Upper lobe of left lung (tissue), 6 donors: Measurements from ENCODE around the gene HCST. TPM values are rescaled to one million over a fixed set of nuclear protein-coding genes. Genes with fewer than 3 reads are reported as not detected.
"Not testable (repeated sequence)": the region's sequence is repeated elsewhere in the genome, so short reads cannot be mapped to it uniquely, and the experiment has no call there.

Experiments
- ATAC-seq, 2 donors: fragments of 200-7000 bp; cut with Tn5 transposase; one replicate each; pipeline ENCODE4 v1.9.1; 2022; ENCODE audit warnings: mild to moderate bottlenecking in 2 of 2, moderate library complexity in 2 of 2; ENCODE audit not compliant: low FRiP score in 2 of 2
- DNase-seq, 2 donors: peaks; one replicate each; pipeline ENCODE4 v3.0.0-alpha.2; 2019 to 2020
- H3K27ac ChIP-seq, 4 donors: fragments of 200-600 bp; sonication (generic); one replicate each; pipeline ENCODE4 v1.5.1; 2016 to 2019
- H3K27me3 ChIP-seq, 4 donors: fragments of 200-600 bp; sonication (generic); one replicate each; pipeline ENCODE4 v1.5.1; 2017 to 2019
- H3K36me3 ChIP-seq, 4 donors: fragments of 200-600 bp; sonication (generic); one replicate each; pipeline ENCODE4 v1.5.1; 2016 to 2019
- H3K4me1 ChIP-seq, 4 donors: fragments of 200-600 bp; sonication (generic); one replicate each; pipeline ENCODE4 v1.5.1; 2018 to 2019
- H3K4me3 ChIP-seq, 4 donors: fragments of 200-600 bp; sonication (generic); one replicate each; pipeline ENCODE4 v1.5.1; 2017 to 2019; ENCODE audit warnings: mild to moderate bottlenecking in 2 of 4, moderate library complexity in 1 of 4
- H3K9me3 ChIP-seq, 4 donors: fragments of 200-600 bp; sonication (generic); one replicate each; pipeline ENCODE4 v1.5.1; 2018 to 2019
- EP300 ChIP-seq, 4 donors: sonication (generic); formaldehyde crosslinking; IDR thresholded peaks; one replicate each; pipeline ENCODE4 v1.5.1; 2017; ENCODE audit warnings: antibody characterized with exemption in 4 of 4, control low read depth in 2 of 4
- POLR2A ChIP-seq, 4 donors: fragments of 450-650 bp; IDR thresholded peaks; one replicate each; pipeline ENCODE4 v1.5.1; 2016 to 2017; ENCODE audit warnings: antibody characterized with exemption in 4 of 4, mild to moderate bottlenecking in 2 of 4
- POLR2AphosphoS5 ChIP-seq, 2 donors: sonication (generic); formaldehyde crosslinking; IDR thresholded peaks; one replicate each; pipeline ENCODE4 v1.5.1; 2017; ENCODE audit warnings: antibody characterized with exemption in 2 of 2
- WGBS, 2 donors: methylation state at CpG; one replicate each; pipeline ENCODE4 v1.1.5; 2017 to 2018; 5-methylcytosine and 5-hydroxymethylcytosine counted together
- total RNA-seq, 6 donors: library from RNA; depleted of rRNA in 4 of 6; stranded (reverse); fragments of >200 nt in 4 of 6; gene quantifications; one replicate each; pipeline versions ENCODE4 v1.1.0 to v1.2.1, GENCODE V29; 2016 to 2021
- TF ChIP-seq, protein P1 (sequence below), 6 experiments: fragments of 450-650 bp in 4 of 6; fragments of 200-600 bp in 2 of 6; sonication (generic) in 2 of 6; IDR thresholded peaks; one replicate each; pipeline ENCODE4 v1.5.1; 2016 to 2019; ENCODE audit warnings: antibody characterized with exemption in 6 of 6
- donor health status: DM: no; HTN: no; CAD: no; lungs with moderate emphysema.
- donor health status: DM: no; HTN: yes; CAD: no; lungs with severe emphysema.

The HCST gene
- total RNA-seq, 6 donors from 2014 or later, result 10.2 to 40.8 (median 19.9) TPM; not detected in 1

DNA sequence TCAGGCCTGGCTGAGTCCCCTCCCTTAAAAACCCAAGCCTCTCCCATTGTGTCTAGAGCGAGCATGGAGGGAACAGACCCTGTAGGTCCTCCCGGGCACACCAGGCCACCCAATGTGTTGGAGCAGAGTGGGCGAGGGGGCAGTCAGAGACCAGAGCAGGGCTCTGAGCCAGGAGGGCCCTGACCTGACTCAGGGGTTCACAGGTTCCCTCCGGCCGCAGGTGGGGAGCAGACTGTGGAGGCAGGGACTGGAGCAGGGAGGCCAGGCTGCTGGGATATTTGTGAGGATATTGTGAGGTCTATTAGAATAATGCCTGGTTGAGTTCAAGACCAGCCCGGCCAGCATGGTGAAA, 7.3 kb downstream of the HCST start:
- WGBS, 2 donors, result 60 to 61% methylated on average over 6 of the region's 6 CpGs
- TF ChIP-seq POLR2AphosphoS5 (IDR thresholded peaks at IDR 0.05), result no peak
- no peaks in the 10 kb centered on the region for H3K36me3 ChIP-seq
- H3K27ac ChIP-seq, result peak overlapping the region; percentile 67 to 93 (median 88)
- no peaks in the 10 kb centered on the region for H3K9me3 ChIP-seq
- no peak overlapping the region for H3K4me3 ChIP-seq
- no peak for DNase-seq
- H3K4me1 ChIP-seq, result peaks cover 0 to 13% (median 8%) of the 10 kb centered on the region in 4 donors
- peak in 1 of 2 donors; percentile 39 for ATAC-seq
- no peaks in the 10 kb centered on the region for H3K27me3 ChIP-seq

DNA sequence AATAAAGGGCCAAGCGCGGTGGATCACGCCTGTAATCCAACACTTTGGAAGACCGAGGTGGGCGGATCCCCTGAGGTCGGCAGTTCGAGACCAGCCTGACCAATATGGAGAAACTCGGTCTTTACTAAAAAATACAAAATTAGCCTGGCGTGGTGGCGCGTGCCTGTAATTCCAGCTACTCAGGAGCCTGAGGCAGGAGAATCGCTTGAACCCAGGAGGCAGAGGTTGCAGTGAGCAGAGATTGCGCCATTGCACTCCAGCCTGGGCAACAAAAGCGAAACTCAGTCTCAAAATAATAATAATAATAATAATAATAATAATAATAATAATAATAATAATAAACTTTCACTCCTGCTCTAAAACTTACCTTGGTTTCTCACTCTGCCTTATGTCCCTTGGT, 8.0 kb downstream of the HCST start:
- H3K9me3 ChIP-seq, H3K27me3 ChIP-seq, DNase-seq, H3K4me3 ChIP-seq, ATAC-seq, H3K36me3 ChIP-seq: not testable (repeated sequence)
- Histone ChIP-seq H3K27ac (peak overlapping the region; percentile 67 to 93 (median 88)), H3K4me1 (peaks cover 0 to 13% (median 8%) of the 10 kb centered on the region in 4 donors)
- WGBS, 2 donors, result 90% methylated on average over 14 of the region's 14 CpGs

DNA sequence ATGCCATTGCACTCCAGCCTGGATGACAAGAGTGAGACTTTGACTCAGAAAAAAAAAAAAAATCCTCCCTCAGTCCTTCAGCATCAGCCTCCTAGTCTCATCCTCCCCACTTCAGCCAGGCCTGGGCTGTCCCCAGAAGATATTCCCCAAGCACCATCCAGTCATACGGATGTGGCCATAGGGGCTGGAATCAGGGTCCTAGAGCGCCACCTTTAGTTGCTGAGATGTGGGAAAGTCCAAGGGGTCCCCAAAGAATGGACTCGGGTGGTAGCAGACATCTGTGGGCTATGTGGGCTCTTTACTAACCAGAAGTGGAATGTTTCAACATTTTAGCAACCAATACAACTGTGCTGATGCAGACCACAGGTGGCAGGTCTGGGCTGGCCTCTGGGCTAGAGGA, 8.8 kb downstream of the HCST start:
- whole genome bisulfite sequencing, 2 donors, result 47% methylated on average over 3 of the region's 3 CpGs; no CpG with 5 or more reads in 1 of the 2 donors
- ATAC-seq (no peak), DNase-seq (no peak)
- Histone ChIP-seq H3K4me3 (no peak overlapping the region), H3K9me3 (no peaks in the 10 kb centered on the region), H3K4me1 (peaks cover 0 to 12% (median 7%) of the 10 kb centered on the region in 4 donors), H3K27ac (peak overlapping the region in 2 of 4 donors; percentile 56 to 93), H3K36me3 (no peaks in the 10 kb centered on the region), H3K27me3 (no peaks in the 10 kb centered on the region)
- TF ChIP-seq POLR2A (IDR thresholded peaks at IDR 0.05), result no peak
- TF ChIP-seq, protein P1, sequence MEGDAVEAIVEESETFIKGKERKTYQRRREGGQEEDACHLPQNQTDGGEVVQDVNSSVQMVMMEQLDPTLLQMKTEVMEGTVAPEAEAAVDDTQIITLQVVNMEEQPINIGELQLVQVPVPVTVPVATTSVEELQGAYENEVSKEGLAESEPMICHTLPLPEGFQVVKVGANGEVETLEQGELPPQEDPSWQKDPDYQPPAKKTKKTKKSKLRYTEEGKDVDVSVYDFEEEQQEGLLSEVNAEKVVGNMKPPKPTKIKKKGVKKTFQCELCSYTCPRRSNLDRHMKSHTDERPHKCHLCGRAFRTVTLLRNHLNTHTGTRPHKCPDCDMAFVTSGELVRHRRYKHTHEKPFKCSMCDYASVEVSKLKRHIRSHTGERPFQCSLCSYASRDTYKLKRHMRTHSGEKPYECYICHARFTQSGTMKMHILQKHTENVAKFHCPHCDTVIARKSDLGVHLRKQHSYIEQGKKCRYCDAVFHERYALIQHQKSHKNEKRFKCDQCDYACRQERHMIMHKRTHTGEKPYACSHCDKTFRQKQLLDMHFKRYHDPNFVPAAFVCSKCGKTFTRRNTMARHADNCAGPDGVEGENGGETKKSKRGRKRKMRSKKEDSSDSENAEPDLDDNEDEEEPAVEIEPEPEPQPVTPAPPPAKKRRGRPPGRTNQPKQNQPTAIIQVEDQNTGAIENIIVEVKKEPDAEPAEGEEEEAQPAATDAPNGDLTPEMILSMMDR (IDR thresholded peaks at IDR 0.05), result no peak
- TF ChIP-seq EP300 (IDR thresholded peaks at IDR 0.05), result no peak
- TF ChIP-seq POLR2AphosphoS5 (IDR thresholded peaks at IDR 0.05), result no peak

DNA sequence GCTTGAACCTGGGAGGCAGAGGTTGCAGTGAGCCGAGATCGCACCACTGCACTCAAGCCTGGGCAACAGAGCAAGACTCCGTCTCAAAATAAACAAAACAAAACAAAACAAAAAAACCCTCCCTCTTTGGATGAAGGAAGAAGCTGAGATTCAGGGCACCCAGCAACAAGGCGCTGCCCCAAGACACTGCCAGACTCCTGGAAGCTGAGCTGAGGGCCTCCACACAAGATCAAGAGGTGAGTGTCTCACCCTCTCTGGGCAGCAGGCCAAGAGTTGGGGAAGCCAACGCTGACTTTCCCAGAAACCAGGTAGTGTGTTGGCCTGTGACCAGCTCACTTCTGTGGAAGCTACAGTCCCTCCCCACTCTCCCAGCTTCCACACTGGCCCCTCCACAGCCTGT, 9.5 kb downstream of the HCST start:
- H3K9me3 ChIP-seq, result no peaks in the 10 kb centered on the region
- TF ChIP-seq POLR2A (IDR thresholded peaks at IDR 0.05) (no peak), POLR2AphosphoS5 (IDR thresholded peaks at IDR 0.05) (no peak), EP300 (IDR thresholded peaks at IDR 0.05) (no peak)
- TF ChIP-seq, protein P1 (IDR thresholded peaks at IDR 0.05), result no peak
- ATAC-seq (no peak), DNase-seq (peak in 1 of 2 donors; percentile 76)
- H3K27me3 ChIP-seq, result no peaks in the 10 kb centered on the region
- 51 to 54% methylated on average over 5 of the region's 5 CpGs for WGBS, 2 donors
- H3K4me1 ChIP-seq, result peaks cover 0 to 6% (median 3%) of the 10 kb centered on the region in 4 donors
- H3K4me3 ChIP-seq, result no peak overlapping the region
- no peaks in the 10 kb centered on the region for H3K36me3 ChIP-seq
- H3K27ac ChIP-seq, result peak overlapping the region in 2 of 4 donors; percentile 56 to 93

DNA sequence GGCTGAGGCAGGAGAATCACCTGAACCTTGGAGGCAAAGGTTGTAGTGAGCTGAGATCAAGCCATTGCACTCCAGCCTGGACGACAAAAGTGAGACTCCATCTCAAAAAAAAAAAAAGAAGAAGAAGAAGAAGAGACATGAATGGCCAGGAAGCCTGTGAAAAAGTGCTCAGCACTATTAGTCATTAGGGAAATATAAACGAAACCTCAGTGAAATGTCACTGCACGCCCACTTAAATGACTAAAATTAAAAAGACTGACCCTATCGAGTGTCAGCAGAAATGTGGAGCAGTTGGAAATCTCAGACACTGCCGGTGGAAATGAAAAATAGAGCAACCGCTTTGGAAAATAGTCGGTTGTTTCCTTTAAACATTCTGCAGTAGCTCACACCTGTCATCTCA, 11.3 kb downstream of the HCST start:
- H3K4me3 ChIP-seq, result no peak overlapping the region
- no peaks in the 10 kb centered on the region for H3K36me3 ChIP-seq
- 39 to 43% methylated on average over 7 of the region's 7 CpGs for WGBS, 2 donors
- peak in 1 of 2 donors; percentile 27 for ATAC-seq
- peak overlapping the region in 2 of 4 donors; percentile 46 to 52 for H3K27ac ChIP-seq
- H3K9me3 ChIP-seq, result no peaks in the 10 kb centered on the region
- TF ChIP-seq, protein P1 (IDR thresholded peaks at IDR 0.05), result no peak
- no peak for TF ChIP-seq POLR2AphosphoS5 (IDR thresholded peaks at IDR 0.05)
- TF ChIP-seq POLR2A (IDR thresholded peaks at IDR 0.05), result no peak
- no peak for TF ChIP-seq EP300 (IDR thresholded peaks at IDR 0.05)
- peaks cover 0 to 6% (median 2%) of the 10 kb centered on the region in 4 donors for H3K4me1 ChIP-seq
- DNase-seq, result no peak
- no peaks in the 10 kb centered on the region for H3K27me3 ChIP-seq

DNA sequence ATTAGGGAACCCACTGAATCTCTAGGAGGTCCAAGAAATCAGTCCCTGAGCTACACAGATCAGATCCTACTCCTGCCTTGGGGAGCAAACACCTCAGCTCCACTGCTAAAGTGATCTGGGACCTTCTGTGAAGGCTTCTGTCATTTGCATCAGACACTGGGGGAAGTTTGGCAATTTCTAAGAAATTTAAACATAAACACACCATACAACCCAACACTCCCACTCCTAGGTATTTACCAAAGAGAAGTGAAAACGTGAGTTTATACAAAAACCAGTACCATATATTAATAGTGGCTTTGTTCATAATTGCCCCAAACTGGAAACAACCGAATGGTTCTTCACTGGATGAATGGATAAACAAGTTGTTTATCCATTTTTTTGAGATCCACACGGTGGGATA, 13.1 kb downstream of the HCST start:
- H3K4me3 ChIP-seq, result no peak overlapping the region
- TF ChIP-seq EP300 (IDR thresholded peaks at IDR 0.05) (no peak), POLR2AphosphoS5 (IDR thresholded peaks at IDR 0.05) (no peak), POLR2A (IDR thresholded peaks at IDR 0.05) (no peak)
- TF ChIP-seq, protein P1 (IDR thresholded peaks at IDR 0.05), result no peak
- peaks cover 0 to 6% (median 2%) of the 10 kb centered on the region in 4 donors for H3K4me1 ChIP-seq
- H3K36me3 ChIP-seq, result no peaks in the 10 kb centered on the region
- 52 to 57% methylated on average over 3 of the region's 3 CpGs for WGBS, 2 donors
- no peak for ATAC-seq
- H3K9me3 ChIP-seq, result no peaks in the 10 kb centered on the region
- DNase-seq, result no peak
- peak overlapping the region in 1 of 4 donors; percentile 49 for H3K27ac ChIP-seq
- no peaks in the 10 kb centered on the region for H3K27me3 ChIP-seq
